ENCODE measurements around the gene MYH14. TPM values are rescaled to one million over a fixed set of nuclear protein-coding genes. Genes with fewer than 3 reads are reported as not detected.

Gene MYH14
- total and polyA plus RNA-seq, 2 of the 13 experiments (the other 11 are each of a cell fraction or from before 2014, with no cell fraction given): 5.5 to 5.8 TPM

- TF ChIP-seq PRDM4 (CRISPR knock-in tag; IDR thresholded peaks at IDR 0.05; ENCODE audit: borderline replicate concordance): no peak
- peak; percentile 34 for TF ChIP-seq ZEB1 (IDR thresholded peaks at IDR 0.05; ENCODE audit: insufficient replicate concordance, low read depth)
- TF ChIP-seq SOX13 (IDR thresholded peaks at IDR 0.05): no peak
- TF ChIP-seq SOX13 (CRISPR knock-in tag; conservative IDR thresholded peaks at IDR 0.05 in 1 of 2, IDR thresholded peaks at IDR 0.05 in 1 of 2): 0 out of 4 replicates have a peak, but pooled peaks of 1 of the 2 experiments have one; percentile 5
- TF ChIP-seq MEF2D (CRISPR knock-in tag; IDR thresholded peaks at IDR 0.05): peak; percentile 34; the same call in 1 of the 2 replicates
- TF ChIP-seq NR2F2 (IDR thresholded peaks at IDR 0.05; ENCODE audit: borderline replicate concordance, low read depth): no peak; the same call in 1 of the 2 replicates
- TF ChIP-seq, protein P1, sequence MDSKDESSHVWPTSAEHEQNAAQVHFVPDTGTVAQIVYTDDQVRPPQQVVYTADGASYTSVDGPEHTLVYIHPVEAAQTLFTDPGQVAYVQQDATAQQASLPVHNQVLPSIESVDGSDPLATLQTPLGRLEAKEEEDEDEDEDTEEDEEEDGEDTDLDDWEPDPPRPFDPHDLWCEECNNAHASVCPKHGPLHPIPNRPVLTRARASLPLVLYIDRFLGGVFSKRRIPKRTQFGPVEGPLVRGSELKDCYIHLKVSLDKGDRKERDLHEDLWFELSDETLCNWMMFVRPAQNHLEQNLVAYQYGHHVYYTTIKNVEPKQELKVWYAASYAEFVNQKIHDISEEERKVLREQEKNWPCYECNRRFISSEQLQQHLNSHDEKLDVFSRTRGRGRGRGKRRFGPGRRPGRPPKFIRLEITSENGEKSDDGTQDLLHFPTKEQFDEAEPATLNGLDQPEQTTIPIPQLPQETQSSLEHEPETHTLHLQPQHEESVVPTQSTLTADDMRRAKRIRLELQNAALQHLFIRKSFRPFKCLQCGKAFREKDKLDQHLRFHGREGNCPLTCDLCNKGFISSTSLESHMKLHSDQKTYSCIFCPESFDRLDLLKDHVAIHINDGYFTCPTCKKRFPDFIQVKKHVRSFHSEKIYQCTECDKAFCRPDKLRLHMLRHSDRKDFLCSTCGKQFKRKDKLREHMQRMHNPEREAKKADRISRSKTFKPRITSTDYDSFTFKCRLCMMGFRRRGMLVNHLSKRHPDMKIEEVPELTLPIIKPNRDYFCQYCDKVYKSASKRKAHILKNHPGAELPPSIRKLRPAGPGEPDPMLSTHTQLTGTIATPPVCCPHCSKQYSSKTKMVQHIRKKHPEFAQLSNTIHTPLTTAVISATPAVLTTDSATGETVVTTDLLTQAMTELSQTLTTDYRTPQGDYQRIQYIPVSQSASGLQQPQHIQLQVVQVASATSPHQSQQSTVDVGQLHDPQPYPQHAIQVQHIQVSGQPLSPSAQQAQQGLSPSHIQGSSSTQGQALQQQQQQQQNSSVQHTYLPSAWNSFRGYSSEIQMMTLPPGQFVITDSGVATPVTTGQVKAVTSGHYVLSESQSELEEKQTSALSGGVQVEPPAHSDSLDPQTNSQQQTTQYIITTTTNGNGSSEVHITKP (CRISPR knock-in tag; IDR thresholded peaks at IDR 0.05; ENCODE audit: low read depth): peak; percentile 20; the same call in 1 of the 2 replicates
- peak; percentile 25 for TF ChIP-seq XRCC5 (optimal IDR thresholded peaks at IDR 0.05; ENCODE audit: low read length)
- 0 out of 2 replicates have a peak, but pooled peaks have one; percentile 24 for TF ChIP-seq ZNF598 (CRISPR knock-in tag; IDR thresholded peaks at IDR 0.05; ENCODE audit: borderline replicate concordance)
- TF ChIP-seq ZFP36L2 (CRISPR knock-in tag; IDR thresholded peaks at IDR 0.05): no peak
- 0 out of 2 replicates have a peak, but pooled peaks have one; percentile 79 for TF ChIP-seq IRF9 (CRISPR knock-in tag; IDR thresholded peaks at IDR 0.05; ENCODE audit: borderline replicate concordance)
- no peak for TF ChIP-seq LCORL (IDR thresholded peaks at IDR 0.05)
- 0 out of 2 replicates have a peak, but pooled peaks have one; percentile 29 for TF ChIP-seq LCORL (CRISPR knock-in tag; IDR thresholded peaks at IDR 0.05)
- TF ChIP-seq, protein P2, sequence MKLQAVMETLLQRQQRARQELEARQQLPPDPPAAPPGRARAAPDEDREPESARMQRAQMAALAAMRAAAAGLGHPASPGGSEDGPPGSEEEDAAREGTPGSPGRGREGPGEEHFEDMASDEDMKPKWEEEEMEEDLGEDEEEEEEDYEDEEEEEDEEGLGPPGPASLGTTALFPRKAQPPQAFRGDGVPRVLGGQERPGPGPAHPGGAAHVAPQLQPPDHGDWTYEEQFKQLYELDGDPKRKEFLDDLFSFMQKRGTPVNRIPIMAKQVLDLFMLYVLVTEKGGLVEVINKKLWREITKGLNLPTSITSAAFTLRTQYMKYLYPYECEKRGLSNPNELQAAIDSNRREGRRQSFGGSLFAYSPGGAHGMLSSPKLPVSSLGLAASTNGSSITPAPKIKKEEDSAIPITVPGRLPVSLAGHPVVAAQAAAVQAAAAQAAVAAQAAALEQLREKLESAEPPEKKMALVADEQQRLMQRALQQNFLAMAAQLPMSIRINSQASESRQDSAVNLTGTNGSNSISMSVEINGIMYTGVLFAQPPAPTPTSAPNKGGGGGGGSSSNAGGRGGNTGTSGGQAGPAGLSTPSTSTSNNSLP (IDR thresholded peaks at IDR 0.05; ENCODE audit: low read depth, low read length): peak; percentile 43; the same call in 1 of the 2 replicates
- no peak for TF ChIP-seq KDM3A (CRISPR knock-in tag; IDR thresholded peaks at IDR 0.05; ENCODE audit: low read depth)
- TF ChIP-seq CREB1 (IDR thresholded peaks at IDR 0.05): peak; percentile 23; the same call in 1 of the 2 replicates
- TF ChIP-seq CREB1 (CRISPR knock-in tag; IDR thresholded peaks at IDR 0.05): no peak
- 0 out of 2 replicates have a peak, but pooled peaks have one; percentile 30 for TF ChIP-seq ZNF83 (CRISPR knock-in tag; IDR thresholded peaks at IDR 0.05; ENCODE audit: borderline replicate concordance)
- TF ChIP-seq GATA4 (IDR thresholded peaks at IDR 0.05; ENCODE audit: borderline replicate concordance, low read depth): peak; percentile 59; the same call in 1 of the 2 replicates
- peak; percentile 91 for TF ChIP-seq SP4 (CRISPR knock-in tag; IDR thresholded peaks at IDR 0.05)
These were observed 125.9 kb downstream of the MYH14 start, which contains the start of gene KCNC3 (continued) for GRCh38 chr19:50329146-50329925.
